GM12873 (cell line): ENCODE results near the gene MRPS27.

Experiments used
- CTCF ChIP-seq: IDR thresholded peaks from 2 replicates; pipeline ENCODE4 v1.5.1; 2012; ENCODE audit warnings: low read depth, mild to moderate bottlenecking, moderate library complexity, low read length, control low read depth; ENCODE audit not compliant: insufficient read depth; ENCODE audit errors: missing control alignments

The MRPS27 gene

GRCh38 chr5:72214168-72214567 is 105.9 kb downstream of the MRPS27 start:
- no peak for TF ChIP-seq CTCF

- TF ChIP-seq CTCF, result no peak
Observed at GRCh38 chr5:72213482-72213881, 106.6 kb downstream of the MRPS27 start.

- TF ChIP-seq CTCF, result no peak
Observed at GRCh38 chr5:72212171-72212570, 107.9 kb downstream of the MRPS27 start.

- no peak for TF ChIP-seq CTCF
Observed at GRCh38 chr5:72210888-72211678, 109.0 kb downstream of the MRPS27 start.

- TF ChIP-seq CTCF, result no peak
Observed at GRCh38 chr5:72209147-72210115, 110.6 kb downstream of the MRPS27 start.

GRCh38 chr5:72208324-72208926 is 111.6 kb downstream of the MRPS27 start:
- TF ChIP-seq CTCF, result no peak

GRCh38 chr5:72206994-72207393 is 113.0 kb downstream of the MRPS27 start:
- no peak for TF ChIP-seq CTCF
